NCI-H187 (cell line): Measurements from ENCODE around the gene PTDSS2.
"Not testable (repeated sequence)": the region's sequence is repeated elsewhere in the genome, so short reads cannot be mapped to it uniquely, and the experiment has no call there.

ENCODE experiments used
- DNase-seq, 2 experiments: peaks; one replicate each; lab custom pipeline; 2025; lab: John Stamatoyannopoulos, UW

PTDSS2 gene

GRCh38 chr11:433111-433510 lies 17.0 kb upstream of the PTDSS2 start:
- no peak for DNase-seq

DNA sequence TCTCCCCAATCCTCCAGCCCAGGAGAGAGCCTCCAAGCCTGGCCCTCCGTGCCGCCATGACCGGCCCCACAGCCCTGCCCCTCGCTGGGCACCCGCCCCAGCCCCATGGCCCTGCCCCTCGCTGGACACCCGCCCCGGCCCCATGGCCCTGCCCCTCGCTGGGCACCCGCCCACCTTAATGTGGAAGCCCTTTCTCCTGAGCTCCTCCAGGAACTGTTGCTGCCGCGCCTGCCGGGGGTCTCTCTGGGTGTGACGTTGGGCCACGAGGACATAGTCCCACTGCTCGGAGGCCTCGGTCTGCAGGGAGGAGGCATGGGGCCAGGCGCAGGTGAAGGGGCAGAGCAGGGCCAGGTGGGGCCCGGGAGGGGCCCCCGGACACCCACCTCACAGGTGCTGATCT lies 16.4 kb upstream of the PTDSS2 start:
- no peak for DNase-seq

- DNase-seq: no peak
Observed at GRCh38 chr11:434496-434895, 15.6 kb upstream of the PTDSS2 start.

- not testable (repeated sequence) for DNase-seq
Observed at GRCh38 chr11:434999-435740, 14.9 kb upstream of the PTDSS2 start.

DNA sequence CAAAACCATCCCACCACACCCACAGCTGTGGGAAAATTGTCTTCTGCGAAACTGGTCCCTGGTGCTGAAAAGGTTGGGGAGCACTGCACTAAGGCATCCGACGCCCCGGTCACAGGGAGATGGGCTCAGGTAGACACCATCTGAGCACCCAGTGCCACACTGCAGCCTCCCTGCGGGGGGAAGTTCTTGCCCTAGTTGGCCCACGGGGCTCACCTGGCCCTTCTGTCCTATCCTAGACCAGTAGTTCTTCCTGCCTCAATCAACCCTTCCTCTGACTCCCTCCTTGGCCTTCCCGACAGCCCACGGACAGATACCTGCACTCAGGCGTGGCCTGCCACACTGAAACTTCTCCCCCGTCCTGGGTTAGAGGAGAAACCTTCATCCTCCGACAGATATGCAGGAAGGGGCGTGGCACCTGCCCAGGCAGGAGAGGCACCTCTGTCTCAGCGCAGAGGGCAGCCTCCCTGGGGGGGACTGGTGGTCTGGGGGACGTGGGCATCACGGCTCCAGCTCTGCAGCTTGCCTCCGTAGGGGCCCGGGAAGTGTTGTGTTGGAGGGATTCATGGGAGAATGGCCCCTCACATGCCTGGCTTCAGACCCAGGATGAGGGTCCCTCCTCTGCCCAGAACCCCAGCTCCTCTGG lies 12.7 kb upstream of the PTDSS2 start:
- DNase-seq: no peak

DNA sequence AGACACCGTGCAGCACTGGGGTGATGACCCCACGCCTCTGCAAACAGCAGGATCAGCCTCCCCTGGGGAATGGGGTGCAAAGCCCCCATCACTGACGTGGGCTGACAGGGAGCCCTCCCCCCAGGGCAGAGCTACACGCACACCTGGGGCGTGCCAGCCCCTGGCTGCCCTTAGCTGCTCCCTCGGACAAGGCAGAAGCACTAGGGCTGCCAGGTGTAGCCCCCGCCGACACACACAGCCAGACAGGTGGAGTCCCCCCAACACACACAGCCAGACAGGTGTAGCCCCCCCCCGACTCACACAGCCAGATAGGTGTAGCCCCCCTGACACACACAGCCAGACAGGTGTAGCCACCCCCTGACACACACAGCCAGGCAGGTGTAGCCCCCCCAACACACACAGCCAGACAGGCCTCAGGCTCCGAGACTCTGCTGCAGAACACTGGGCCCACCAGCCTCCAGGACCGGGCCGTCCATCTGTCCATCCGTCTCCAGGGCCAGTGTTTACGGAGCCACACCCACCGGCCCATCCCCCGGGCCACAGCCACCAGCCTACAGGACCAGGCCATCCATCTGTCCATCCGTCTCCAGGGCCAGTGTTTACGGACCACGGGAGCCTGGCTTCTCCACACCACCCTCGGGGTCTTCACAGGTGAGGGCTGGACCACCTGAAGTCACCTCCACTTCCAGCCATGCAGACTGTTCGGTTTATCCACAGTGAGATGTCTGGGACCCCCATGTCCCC lies 11.8 kb upstream of the PTDSS2 start:
- no peak for DNase-seq

GRCh38 chr11:439315-440064 lies 10.6 kb upstream of the PTDSS2 start:
- no peak for DNase-seq

- no peak for DNase-seq
Observed at GRCh38 chr11:440065-441042, 9.7 kb upstream of the PTDSS2 start.

DNA sequence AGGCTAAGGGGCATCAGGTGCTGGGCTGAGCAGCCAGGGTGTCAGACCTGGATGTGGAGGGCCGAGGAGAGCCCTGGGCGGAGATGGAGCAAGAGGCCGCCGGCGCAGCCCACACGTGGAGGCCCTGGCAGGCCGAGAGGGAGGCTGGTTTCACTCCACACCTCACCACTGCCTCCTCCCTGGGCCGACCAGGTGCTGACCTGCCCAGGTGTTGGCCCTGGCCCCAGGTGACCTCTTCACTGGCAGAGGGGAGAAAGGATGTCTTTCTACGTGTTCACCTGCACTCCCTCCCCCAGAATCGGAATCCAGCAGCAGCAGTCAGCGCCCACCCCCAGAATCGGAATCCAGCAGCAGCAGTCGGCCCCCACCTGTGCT lies 9.0 kb upstream of the PTDSS2 start:
- DNase-seq: no peak

DNA sequence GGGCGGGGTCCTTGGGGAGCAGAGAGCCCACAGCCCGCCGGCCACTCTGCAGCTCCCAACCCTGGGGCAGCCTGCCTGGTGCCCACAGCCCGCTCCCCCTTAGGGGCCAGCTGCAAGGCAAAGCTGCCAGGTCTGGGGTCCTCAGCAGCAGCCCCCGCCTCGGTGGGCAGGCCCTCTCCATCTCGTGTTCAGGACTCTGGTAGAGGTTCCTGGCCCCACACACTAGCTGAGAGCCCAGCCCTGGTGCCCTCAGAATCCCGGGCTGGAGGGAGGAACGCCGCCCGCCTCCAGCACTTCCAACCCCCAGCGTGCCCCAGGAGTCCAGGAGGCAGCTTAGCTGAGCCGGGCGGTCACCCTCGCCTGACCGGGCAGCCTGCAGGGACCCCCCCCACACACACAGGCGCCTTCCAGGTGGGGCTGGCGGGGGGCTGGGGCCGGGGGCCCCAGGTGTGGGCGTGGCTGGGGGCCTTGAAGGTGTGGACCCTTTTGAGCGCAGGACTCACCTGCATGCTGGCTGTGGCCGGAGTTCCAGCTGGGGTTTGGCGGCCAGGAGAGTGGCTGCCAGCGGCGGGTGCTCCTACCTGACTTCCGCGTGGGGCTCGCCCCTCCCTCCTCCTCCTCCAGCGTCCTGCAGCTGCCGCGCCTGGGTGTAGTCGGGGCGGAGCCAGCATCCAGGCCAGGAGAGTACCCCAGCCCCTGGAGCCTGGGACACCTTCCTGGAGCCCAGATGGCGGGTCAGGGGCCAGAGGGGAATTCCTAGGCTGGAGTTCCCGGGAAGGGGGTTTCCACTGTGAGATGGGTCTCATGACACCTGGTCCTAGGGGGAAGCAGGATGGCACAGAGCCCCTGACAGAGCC lies 8.4 kb upstream of the PTDSS2 start, which contains the start of gene ANO9:
ANO9 (minus strand) TSS at position 594 of the 857 bp plus-strand sequence; CDS start at position 509, 85 bp downstream.
- DNase-seq: peak; percentile 29 to 84

DNA sequence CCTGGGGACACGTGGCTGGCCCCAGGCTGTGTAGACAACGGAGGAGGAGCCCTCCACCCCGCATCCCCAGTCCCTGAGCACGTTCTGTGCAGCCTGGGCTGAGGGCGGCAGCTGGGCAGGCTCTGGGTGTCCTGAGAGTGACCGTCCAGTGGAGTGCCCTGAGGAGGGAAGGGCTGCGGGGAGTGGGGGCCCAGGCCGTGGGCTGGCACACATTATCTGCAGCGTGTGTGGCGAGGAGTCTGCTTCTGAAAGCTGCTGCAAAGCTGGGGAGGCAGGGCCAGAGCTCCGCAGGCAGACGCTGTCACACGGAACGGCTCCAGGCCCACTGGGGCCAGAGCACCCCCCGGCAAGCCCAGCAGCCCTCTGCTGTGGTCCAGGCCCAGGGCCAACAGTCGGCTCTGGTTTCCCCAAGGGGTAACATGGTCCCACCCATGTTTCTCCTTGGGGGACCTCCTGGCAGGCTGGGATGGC lies 7.4 kb upstream of the PTDSS2 start:
- DNase-seq: no peak

DNA sequence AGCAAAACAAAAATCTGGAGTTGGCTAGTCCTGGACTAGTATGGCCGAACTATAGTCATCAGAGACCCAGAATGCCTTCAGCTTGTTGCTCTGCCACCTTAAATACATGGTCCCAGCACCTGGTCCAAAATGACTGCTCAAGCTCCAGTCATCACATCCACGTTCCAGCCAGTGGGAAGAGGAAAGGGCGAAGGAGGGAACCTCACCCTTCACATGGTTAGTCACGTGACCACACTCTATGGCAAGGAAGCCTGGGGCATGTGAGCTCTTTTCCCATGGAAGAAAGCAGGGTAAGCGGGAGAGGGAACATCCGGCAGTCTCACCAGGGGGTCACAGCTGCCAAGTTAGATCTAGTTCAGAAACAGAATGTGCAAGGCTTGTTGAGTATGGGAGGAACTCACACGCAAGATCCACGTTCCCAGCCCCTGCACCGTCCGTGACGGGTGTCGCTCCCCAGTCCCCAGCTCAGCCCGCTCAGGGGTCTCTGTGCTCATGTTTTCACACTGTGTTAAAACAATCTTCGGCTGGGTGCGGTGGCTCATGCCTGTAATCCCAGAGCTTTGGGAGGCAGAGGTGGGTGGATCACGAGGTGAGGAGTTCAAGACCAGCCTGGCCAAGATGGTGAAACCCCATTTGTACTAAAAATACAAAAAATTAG lies 6.4 kb upstream of the PTDSS2 start:
- DNase-seq: peak; percentile 70 to 76

DNA sequence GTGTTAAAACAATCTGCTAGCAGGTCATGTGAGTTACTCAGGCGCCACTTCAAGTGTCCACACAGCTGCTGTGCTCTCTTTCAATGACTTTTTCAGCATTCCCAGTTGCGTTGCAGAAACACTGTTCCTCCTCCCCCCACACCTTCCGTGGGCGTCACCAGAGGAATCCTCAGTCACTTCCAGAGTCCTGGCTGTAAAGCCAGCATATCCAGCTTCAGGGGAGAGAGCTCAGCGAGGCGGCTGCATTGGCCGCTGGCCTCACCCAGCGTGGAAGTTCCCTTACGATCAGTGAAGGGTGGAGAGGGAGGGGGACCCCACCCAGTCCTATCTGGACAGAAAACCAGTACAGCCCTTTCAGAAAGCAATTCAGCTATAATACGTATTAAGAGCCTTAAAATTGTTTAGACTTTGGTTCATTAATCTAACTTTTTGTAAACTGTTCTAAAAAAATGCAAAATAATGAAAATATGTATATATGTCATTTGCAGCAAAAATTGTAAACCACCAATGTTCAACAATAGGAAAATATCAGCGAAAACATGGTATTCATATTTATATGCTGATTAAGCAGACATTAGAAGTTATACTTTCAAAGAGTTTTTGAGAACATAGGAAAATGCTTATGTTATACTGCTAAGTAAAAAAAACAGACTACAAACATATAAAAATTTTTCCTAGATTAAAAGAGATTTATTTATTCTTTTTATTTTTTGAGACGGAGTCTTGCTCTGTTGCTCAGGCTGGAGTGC lies 5.5 kb upstream of the PTDSS2 start:
- peak; percentile 75 to 77 for DNase-seq

GRCh38 chr11:445765-446588 lies 4.1 kb upstream of the PTDSS2 start:
- DNase-seq: peak; percentile 24 to 26

GRCh38 chr11:446891-447290 lies 3.2 kb upstream of the PTDSS2 start:
- peak; percentile 66 to 76 for DNase-seq

DNA sequence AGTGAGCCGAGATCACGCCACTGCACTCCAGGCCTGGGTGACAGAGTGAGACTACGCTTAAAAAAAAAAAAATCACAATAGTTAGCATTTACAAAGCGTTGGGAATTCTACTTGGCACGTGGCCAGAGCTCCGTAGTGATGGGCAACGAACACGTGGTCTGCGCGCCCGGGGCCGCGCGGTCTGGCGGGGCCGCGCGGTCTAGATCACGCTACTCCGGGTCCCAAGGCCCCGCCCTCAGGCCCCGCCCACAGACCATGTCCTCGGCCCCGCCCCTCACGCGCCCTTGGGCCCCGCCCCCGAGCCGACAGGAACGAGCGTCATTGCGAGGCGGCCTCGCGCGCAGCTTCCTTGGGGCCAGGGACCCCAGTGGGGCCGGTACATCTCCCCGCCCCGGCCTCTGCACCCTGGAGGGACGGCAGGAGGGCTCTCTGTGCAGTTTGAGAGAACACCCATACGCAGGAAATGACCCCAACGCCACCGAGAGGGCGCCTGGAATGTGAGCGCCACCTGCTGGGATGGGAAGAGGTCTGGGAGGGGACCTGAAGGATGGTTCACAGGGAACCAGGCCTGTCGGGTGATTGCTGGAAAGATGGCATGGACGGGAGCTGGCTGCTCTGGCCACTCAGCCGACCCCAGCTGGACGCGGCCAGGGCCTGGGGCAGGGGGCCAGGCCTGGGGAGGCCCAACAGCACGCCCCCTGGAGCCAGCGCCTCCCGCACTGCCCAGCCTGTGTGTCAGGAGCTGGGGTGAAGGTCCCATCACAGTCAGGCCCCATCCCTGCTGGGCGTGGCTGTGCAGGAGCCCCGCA lies 2.0 kb upstream of the PTDSS2 start:
- DNase-seq: peak; percentile 97 to 98
